Chondrocyte (in vitro differentiated cells): ENCODE data around the gene NOTUM. TPM values are rescaled to one million over a fixed set of nuclear protein-coding genes. Genes with fewer than 3 reads are reported as not detected.

Experiments used
- DNase-seq: peaks from one replicate; pipeline ENCODE4 v3.0.0; 2021; ENCODE audit warnings: mixed read lengths, low spot score
- H3K27ac Mint-ChIP-seq: one replicate; pipeline ENCODE4 v1.8.0; 2021; ENCODE audit warnings: mild to moderate bottlenecking, moderate library complexity, mixed read lengths; ENCODE audit not compliant: unreplicated experiment
- H3K27me3 Mint-ChIP-seq: 2 replicates; pipeline ENCODE4 v1.8.0; 2021; ENCODE audit warnings: low read depth, mixed read lengths
- H3K36me3 Mint-ChIP-seq: 2 replicates; pipeline ENCODE4 v1.8.0; 2021; ENCODE audit warnings: low read depth, mixed read lengths
- H3K4me1 Mint-ChIP-seq: 2 replicates; pipeline ENCODE4 v1.8.0; 2021; ENCODE audit warnings: low read depth, mild to moderate bottlenecking, mixed read lengths
- H3K4me3 Mint-ChIP-seq: one replicate; pipeline ENCODE4 v1.8.0; 2021; ENCODE audit warnings: mild to moderate bottlenecking, moderate library complexity, mixed read lengths; ENCODE audit not compliant: unreplicated experiment
- H3K9me3 Mint-ChIP-seq: 2 replicates; pipeline ENCODE4 v1.8.0; 2021; ENCODE audit warnings: low read depth, mixed read lengths
- long read RNA-seq: library from polyadenylated mRNA; stranded (forward); transcript quantifications from one replicate; pipeline ENCODE4 v2.0.0, GENCODE V29; 2021
- total RNA-seq: library from RNA; stranded (reverse); gene quantifications from 3 replicates; pipeline ENCODE4 v1.2.1, GENCODE V29; 2021
- TF ChIP-seq, protein P1 (sequence below): fragments of 200-600 bp; sonication (generic); IDR thresholded peaks from 2 replicates; pipeline ENCODE4 v1.5.0; 2021; ENCODE audit warnings: antibody characterized with exemption, mild to moderate bottlenecking, moderate library complexity

The NOTUM gene
- 0.29 TPM in 1 of 3 replicates, not detected in the others for total RNA-seq
- long read RNA-seq, result 0 reads

DNA sequence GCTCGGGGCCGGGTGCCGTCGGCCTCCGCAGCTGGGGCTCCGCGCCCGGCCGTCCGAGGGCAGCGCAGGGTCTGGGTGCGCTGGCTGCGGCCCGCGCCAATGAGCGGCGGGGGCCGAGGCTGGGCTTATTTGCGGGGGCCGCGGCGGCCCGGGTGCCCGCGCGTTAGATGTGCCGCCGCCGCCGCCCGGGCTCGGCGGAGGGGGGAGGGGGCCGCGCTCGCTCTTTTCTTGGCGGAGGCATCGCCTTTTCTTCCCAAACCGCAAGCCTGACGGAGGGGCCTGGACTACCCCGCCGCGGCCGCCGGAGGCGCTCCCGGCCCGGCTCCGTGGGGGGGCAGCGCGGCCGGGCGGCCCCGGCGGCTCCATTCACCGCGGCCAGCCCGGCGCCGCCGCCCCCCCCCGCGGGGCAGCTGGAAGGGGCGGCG lies at the start of gene NOTUM:
NOTUM (minus strand) TSS at position 101 of the 425 bp plus-strand sequence. CDS start 278 bp downstream, outside the sequence.
- Mint-ChIP-seq H3K27ac (no peak within 1 kb of the TSS), H3K27me3 (peaks cover 34% of the 10 kb centered on the region)

GRCh38 chr17:82009413-82009812 lies 48.4 kb upstream of the NOTUM start:
- DNase-seq, result no peak

More for the DNA sequence above, at the start of gene NOTUM:
- no peaks in the 10 kb centered on the region for H3K9me3 Mint-ChIP-seq
- TF ChIP-seq, protein P1, sequence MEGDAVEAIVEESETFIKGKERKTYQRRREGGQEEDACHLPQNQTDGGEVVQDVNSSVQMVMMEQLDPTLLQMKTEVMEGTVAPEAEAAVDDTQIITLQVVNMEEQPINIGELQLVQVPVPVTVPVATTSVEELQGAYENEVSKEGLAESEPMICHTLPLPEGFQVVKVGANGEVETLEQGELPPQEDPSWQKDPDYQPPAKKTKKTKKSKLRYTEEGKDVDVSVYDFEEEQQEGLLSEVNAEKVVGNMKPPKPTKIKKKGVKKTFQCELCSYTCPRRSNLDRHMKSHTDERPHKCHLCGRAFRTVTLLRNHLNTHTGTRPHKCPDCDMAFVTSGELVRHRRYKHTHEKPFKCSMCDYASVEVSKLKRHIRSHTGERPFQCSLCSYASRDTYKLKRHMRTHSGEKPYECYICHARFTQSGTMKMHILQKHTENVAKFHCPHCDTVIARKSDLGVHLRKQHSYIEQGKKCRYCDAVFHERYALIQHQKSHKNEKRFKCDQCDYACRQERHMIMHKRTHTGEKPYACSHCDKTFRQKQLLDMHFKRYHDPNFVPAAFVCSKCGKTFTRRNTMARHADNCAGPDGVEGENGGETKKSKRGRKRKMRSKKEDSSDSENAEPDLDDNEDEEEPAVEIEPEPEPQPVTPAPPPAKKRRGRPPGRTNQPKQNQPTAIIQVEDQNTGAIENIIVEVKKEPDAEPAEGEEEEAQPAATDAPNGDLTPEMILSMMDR, result peak; percentile 37
- no peak within 1 kb of the TSS for H3K4me3 Mint-ChIP-seq
- no peak for DNase-seq
- H3K36me3 Mint-ChIP-seq, result no peaks in the 10 kb centered on the region
- peaks cover 4% of the 10 kb centered on the region for H3K4me1 Mint-ChIP-seq

GRCh38 chr17:82008941-82009405 lies 48.0 kb upstream of the NOTUM start:
- Mint-ChIP-seq H3K36me3 (no peaks in the 10 kb centered on the region), H3K27me3 (no peaks in the 10 kb centered on the region), H3K27ac (no peak overlapping the region), H3K4me1 (peaks cover 5% of the 10 kb centered on the region), H3K9me3 (no peaks in the 10 kb centered on the region), H3K4me3 (no peak overlapping the region)
- TF ChIP-seq, protein P1, result no peak
- no peak for DNase-seq

More at GRCh38 chr17:82009413-82009812, 48.4 kb upstream of the NOTUM start:
- no peak overlapping the region for H3K27ac Mint-ChIP-seq
- no peaks in the 10 kb centered on the region for H3K27me3 Mint-ChIP-seq
- no peaks in the 10 kb centered on the region for H3K9me3 Mint-ChIP-seq
- peaks cover 4% of the 10 kb centered on the region for H3K4me1 Mint-ChIP-seq
- no peak overlapping the region for H3K4me3 Mint-ChIP-seq
- H3K36me3 Mint-ChIP-seq, result no peaks in the 10 kb centered on the region
- TF ChIP-seq, protein P1, result no peak

GRCh38 chr17:82008258-82008940 lies 47.4 kb upstream of the NOTUM start:
- no peaks in the 10 kb centered on the region for H3K36me3 Mint-ChIP-seq
- H3K27me3 Mint-ChIP-seq, result no peaks in the 10 kb centered on the region
- DNase-seq, result no peak
- no peaks in the 10 kb centered on the region for H3K9me3 Mint-ChIP-seq
- no peak overlapping the region for H3K4me3 Mint-ChIP-seq
- H3K27ac Mint-ChIP-seq, result no peak overlapping the region
- TF ChIP-seq, protein P1, result no peak
- peaks cover 11% of the 10 kb centered on the region for H3K4me1 Mint-ChIP-seq

GRCh38 chr17:82007495-82008257 lies 46.7 kb upstream of the NOTUM start:
- Mint-ChIP-seq H3K4me3 (no peak overlapping the region), H3K27me3 (no peaks in the 10 kb centered on the region), H3K9me3 (no peaks in the 10 kb centered on the region), H3K36me3 (no peaks in the 10 kb centered on the region), H3K4me1 (peaks cover 18% of the 10 kb centered on the region), H3K27ac (no peak overlapping the region)
- DNase-seq, result no peak
- TF ChIP-seq, protein P1, result peak; percentile 29
